Erythroblast (primary cell): ENCODE data around the gene NRGN.

ENCODE experiments used
- GATA1 ChIP-seq: IDR thresholded peaks from 2 replicates; pipeline ENCODE4 v1.6.1; 2011; ENCODE audit warnings: low read depth, mild to moderate bottlenecking, control low read depth, low read length, moderate library complexity
- POLR2A ChIP-seq: IDR thresholded peaks from 2 replicates; pipeline ENCODE4 v1.6.1; 2011; ENCODE audit warnings: mild to moderate bottlenecking, low read length

GRCh38 chr11:124718801-124719200 lies 20.9 kb upstream of the NRGN start:
- TF ChIP-seq POLR2A (no peak), GATA1 (no peak)
